Bronchial epithelial cell (primary cell): ENCODE results near the gene ISCA2. TPM values are rescaled to one million over a fixed set of nuclear protein-coding genes. Genes with fewer than 3 reads are reported as not detected.

Experiments used
- DNase-seq: peaks from one replicate; pipeline ENCODE4 v3.0.0-alpha.2; 2010; ENCODE audit warnings: low read depth
- FAIRE-seq: peaks from 2 replicates; lab custom pipeline; 2011; peaks lifted over from hg19 to GRCh38; lab: Jason Lieb, UNC
- H3K27me3 ChIP-seq: 2 replicates; pipeline ENCODE4 v1.5.1; 2011; ENCODE audit warnings: low read length; ENCODE audit not compliant: control insufficient read depth, insufficient read depth
- H3K36me3 ChIP-seq: 2 replicates; pipeline ENCODE4 v1.5.1; 2011; ENCODE audit warnings: low read length; ENCODE audit not compliant: control insufficient read depth, insufficient read depth
- H3K4me3 ChIP-seq: 2 replicates; pipeline ENCODE4 v1.5.1; 2011; ENCODE audit warnings: mild to moderate bottlenecking, low read depth, low read length, control low read depth
- total RNA-seq: library from RNA; depleted of rRNA; stranded (reverse); fragments of >200 nt; gene quantifications from 2 replicates; pipeline ENCODE4 v1.2.1, GENCODE V29; 2014
- TF ChIP-seq, protein P1 (sequence below): IDR thresholded peaks from 2 replicates; pipeline ENCODE4 v1.5.1; 2011; ENCODE audit warnings: mild to moderate bottlenecking, moderate library complexity, low read length, control low read depth, inconsistent platforms; ENCODE audit not compliant: insufficient read depth, severe bottlenecking

ISCA2 gene
- total RNA-seq, 1 donor from 2014 or later: 11.3 TPM

DNA sequence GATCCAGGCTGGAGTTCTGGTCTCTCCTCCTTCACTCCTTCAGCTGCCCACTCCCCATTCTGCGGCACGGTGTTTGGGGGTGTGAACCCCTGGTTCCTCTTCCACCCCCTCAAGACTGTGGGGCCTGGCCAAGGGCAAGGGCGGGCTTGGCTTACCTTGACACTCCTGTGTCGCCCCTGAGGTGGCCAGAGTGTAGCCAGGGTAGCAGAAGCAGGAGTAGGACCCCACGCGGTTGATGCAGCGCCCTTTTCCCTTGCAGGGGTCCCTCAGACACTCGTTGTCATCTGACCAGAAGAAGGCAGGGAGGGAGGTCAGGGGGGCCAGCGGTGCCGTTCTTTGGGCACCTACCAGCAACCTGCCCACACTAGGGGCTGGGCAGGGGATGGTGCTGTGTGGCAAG is 28.2 kb downstream of the ISCA2 start:
- H3K4me3 ChIP-seq: no peak overlapping the region
- H3K36me3 ChIP-seq: no peaks in the 10 kb centered on the region
- DNase-seq (no peak), FAIRE-seq (no peak)
- H3K27me3 ChIP-seq: no peaks in the 10 kb centered on the region
- TF ChIP-seq, protein P1, sequence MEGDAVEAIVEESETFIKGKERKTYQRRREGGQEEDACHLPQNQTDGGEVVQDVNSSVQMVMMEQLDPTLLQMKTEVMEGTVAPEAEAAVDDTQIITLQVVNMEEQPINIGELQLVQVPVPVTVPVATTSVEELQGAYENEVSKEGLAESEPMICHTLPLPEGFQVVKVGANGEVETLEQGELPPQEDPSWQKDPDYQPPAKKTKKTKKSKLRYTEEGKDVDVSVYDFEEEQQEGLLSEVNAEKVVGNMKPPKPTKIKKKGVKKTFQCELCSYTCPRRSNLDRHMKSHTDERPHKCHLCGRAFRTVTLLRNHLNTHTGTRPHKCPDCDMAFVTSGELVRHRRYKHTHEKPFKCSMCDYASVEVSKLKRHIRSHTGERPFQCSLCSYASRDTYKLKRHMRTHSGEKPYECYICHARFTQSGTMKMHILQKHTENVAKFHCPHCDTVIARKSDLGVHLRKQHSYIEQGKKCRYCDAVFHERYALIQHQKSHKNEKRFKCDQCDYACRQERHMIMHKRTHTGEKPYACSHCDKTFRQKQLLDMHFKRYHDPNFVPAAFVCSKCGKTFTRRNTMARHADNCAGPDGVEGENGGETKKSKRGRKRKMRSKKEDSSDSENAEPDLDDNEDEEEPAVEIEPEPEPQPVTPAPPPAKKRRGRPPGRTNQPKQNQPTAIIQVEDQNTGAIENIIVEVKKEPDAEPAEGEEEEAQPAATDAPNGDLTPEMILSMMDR: no peak

DNA sequence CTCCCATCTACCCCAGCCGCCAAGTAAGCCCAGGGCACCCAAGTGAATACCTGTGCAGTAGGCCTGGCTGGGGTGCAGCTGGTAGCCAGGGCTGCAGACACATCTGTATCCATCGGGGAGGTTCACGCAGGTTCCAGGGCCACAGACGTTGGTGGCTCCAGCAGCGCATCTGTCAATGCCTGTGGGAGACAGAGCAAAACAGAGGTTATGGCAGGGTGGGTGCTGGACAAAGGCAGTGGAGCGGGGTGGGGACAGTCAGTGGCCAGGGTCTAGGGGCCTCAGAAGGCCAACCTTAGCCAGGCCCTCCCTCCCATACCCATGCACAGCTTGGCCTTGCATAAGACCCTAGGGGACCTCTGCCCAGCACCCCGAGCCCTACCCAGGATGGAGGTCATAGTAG is 29.2 kb downstream of the ISCA2 start:
- DNase-seq (no peak), FAIRE-seq (no peak)
- Histone ChIP-seq H3K27me3 (no peaks in the 10 kb centered on the region), H3K36me3 (no peaks in the 10 kb centered on the region), H3K4me3 (no peak overlapping the region)
- TF ChIP-seq, protein P1: no peak

DNA sequence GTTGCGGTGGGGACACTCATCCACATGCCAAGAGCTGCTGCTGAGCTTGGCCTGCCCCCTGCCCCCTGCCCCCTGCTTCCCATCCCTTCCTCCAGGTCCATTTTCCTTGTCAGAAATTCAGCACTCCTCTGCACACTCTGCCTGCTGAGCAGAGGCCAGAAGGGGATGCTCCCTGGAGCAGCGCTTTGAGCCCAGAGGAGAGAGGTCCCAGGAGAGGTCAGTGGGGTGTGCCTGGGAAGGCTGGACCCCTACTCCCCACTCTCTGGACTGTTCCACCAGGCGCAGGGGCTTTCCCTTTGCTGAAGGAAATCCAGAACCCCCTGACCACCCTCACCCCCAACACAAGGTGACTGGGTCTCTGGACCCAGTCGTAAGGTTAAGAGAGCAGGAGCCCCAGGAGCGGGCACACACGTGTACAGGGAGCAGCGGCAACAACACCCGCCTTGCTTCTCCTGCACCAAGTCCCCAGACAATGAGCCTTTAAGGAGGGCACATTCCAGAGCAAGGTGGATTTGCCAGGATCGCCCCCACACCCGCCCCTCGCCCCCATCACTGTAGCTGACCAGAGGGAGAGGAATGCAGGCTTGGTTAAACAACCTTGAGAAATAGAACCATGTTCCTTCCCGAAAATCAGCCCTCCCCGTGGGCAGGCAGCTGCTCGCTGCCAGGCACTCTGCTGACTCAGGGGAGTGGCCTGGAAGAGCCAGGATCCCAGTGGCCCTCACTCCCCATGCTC is 30.7 kb downstream of the ISCA2 start:
- DNase-seq (peak; percentile 29), FAIRE-seq (no peak)
- no peaks in the 10 kb centered on the region for H3K27me3 ChIP-seq
- TF ChIP-seq, protein P1: no peak
- no peaks in the 10 kb centered on the region for H3K36me3 ChIP-seq
- H3K4me3 ChIP-seq: no peak overlapping the region

DNA sequence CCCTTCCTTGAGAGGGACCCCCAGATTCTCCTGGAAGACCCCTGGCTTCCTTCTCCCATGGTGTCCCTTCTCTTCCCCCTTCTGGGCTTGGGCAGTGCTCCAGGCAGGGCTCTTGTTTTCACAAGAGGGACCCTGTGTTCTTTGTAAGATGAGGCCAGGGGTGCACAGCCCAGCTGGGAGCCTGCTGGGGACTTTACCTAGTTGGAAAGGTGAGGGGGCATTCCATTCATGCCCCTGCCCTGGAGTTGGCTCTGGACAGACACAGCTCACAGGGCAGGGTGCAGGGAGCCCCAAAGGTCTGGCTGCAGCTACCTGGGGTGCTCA is 31.2 kb downstream of the ISCA2 start:
- DNase-seq: no peak
- TF ChIP-seq, protein P1: no peak
- FAIRE-seq: no peak
- Histone ChIP-seq H3K27me3 (no peaks in the 10 kb centered on the region), H3K4me3 (no peak overlapping the region), H3K36me3 (no peaks in the 10 kb centered on the region)

DNA sequence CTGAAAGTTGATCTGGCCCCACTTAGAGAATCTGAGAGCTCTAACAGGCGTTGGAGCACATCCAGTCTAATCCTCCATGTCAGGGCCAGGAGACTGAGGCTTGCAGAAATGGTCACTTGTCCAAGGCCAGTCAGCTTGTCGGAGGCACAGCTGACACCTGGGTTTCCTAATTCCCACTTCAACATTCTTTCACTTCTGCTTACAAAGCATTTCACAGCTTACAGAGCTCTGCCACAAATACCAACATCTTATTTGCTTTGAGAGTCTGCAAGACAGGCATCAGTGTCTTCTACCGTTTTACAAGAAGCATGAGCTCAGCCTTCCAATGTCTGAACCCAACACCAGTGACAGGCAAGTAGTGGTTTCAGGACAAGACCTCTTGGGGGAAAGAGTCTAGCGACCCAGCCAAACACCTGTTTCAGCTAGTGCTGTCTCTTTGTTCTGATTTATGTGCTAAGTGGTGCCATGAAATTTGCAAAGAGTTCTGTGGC is 31.8 kb downstream of the ISCA2 start:
- H3K36me3 ChIP-seq: no peaks in the 10 kb centered on the region

More for the DNA sequence above, 31.8 kb downstream of the ISCA2 start:
- Histone ChIP-seq H3K27me3 (no peaks in the 10 kb centered on the region), H3K4me3 (no peak overlapping the region)
- DNase-seq: no peak
- TF ChIP-seq, protein P1: no peak
- no peak for FAIRE-seq
